ENCODE data around the gene MRAS.
"Not testable (repeated sequence)": the region's sequence is repeated elsewhere in the genome, so short reads cannot be mapped to it uniquely, and the experiment has no call there.

Gene MRAS

DNA sequence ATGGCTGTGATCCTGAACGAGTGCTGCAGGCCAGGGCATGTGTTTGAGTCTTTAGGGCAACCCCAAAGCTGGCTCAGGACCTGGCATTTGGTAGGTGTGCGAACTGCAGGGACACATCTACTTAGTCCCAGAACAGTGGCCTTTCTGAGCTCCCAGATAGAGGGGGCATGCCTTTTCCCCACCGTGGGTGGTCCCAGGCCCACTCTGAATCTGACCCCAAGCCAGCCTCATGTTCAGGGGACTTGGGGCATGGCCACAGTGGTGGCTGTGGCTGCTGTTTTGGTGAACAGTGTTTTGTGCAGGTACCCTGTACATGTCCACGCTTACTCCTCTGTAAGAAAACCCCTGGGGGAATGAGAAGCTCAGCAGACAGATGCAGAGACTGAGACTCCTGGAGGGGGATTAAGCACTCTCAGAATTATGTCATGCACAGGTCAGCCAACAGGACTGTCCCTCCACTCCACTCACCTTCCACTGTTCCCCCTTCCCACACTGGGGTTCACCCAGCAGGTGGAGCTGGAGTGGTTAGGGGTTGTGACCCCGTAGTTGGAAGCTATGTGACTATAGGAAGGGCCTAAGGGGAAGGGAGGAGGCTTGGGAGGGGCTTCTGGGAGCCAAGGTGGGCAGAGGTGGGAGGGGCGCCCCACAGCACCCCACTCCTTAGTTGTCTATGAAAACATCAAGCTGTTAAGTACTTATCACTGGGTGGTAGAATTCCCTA, 102.5 kb downstream of the MRAS start:
- no peak for DNase-seq

DNA sequence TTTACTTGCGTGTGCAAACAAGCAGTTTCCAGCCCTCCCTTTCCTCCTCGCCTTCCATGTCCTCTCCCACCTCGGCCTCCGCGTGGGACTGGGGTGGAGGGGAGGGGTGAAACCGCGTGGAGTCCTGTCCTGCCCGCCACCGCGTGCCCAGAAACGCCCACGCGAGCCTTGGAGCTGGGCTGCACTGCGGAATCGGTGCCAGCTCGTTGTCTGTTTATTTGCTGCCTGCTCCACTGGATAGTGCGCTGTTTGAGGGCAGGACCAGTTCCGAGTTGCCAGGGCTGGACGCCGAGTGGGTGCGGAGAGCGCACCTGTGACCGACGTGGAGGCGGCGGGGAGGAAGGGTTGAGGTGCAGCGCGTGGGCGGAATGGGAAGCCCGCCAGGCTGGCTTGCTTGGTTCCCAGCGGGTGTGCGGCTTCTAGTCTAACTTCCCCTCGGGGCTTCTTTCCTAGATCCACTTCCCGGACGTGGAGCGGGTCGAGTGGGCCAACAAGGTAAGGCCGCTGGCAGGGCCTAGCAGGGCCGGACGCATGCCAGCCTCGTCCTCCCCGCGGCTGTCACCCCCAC, 103.3 kb downstream of the MRAS start:
- no peak for DNase-seq

DNA sequence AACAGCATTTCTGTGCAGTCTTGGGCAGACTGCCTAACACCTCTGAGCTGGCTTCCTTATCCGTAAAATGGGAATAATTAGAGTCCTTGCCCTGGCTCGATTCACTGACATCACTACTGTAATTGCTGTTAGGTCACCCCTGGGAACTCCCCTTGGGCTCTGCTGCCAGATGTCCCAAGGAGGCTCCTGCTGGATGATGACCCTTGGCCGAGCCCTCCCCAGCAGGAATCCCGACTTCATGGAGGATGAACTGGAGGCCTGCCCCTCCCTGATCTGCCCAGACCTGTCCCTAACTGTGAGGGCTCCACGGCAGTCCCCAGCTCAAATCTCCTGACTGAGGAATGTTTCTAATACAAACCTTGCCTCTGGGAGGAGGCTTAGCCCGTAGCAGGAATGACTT, 104.1 kb downstream of the MRAS start:
- DNase-seq = no peak

DNA sequence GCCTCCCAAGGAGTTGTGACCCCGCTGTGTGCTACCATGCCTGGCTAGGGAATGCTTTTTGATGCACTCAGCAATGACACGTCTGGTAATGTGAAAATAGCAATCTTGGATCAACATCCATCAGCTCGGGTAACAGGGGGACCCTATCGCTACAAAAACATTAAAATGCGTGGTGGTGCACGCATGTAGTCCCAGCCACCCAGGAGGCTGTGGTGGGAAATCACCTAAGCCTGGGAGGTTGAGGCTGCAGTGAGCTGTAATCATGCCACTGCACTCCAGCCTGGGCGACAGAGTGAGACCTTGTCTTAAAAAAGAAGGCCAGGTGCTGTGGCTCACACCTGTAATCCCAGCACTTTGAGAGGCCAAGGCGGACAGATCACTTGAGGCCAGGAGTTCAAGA, 105.6 kb downstream of the MRAS start:
- DNase-seq = not testable (repeated sequence)
